SK-N-SH (cell line): ENCODE results near the gene SLC1A1. TPM values are rescaled to one million over a fixed set of nuclear protein-coding genes. Genes with fewer than 3 reads are reported as not detected.

Experiments used
- CTCF ChIA-PET: fragments of 300-600, 350-600 bp; formaldehyde crosslinking; extraction: SDS; loops from one replicate; lab custom pipeline; 2021; lab: Yijun Ruan, JAX
- POLR2A ChIA-PET: fragments of 350-600 bp; sonication (Branson Sonifier 250); formaldehyde crosslinking; extraction: SDS; loops from one replicate; lab custom pipeline; 2020; ENCODE audit warnings: antibody characterized with exemption, inconsistent platforms; lab: Yijun Ruan, JAX
- DNase-seq: peaks from one replicate; pipeline ENCODE4 v3.0.0; 2012
- H2AFZ ChIP-seq: fragments of 200-600 bp; sonication (generic); 2 replicates; pipeline ENCODE4 v1.8.1; 2016; ENCODE audit warnings: antibody characterized with exemption, mild to moderate bottlenecking, low read depth
- H3F3A ChIP-seq: fragments of 200-600 bp; sonication (generic); replicated peaks from 2 replicates; pipeline ENCODE3; 2016; ENCODE audit warnings: antibody characterized with exemption, mild to moderate bottlenecking; ENCODE audit not compliant: insufficient read depth
- H3K27ac ChIP-seq, 2 experiments: fragments of 200-500 bp in 1 of 2; fragments of 200-600 bp in 1 of 2; sonication (Bioruptor generic) in 1 of 2; sonication (generic), shearing (Covaris generic) in 1 of 2; 2 replicates each; pipeline versions ENCODE4 v1.5.1 to v1.6.1; 2014 to 2016; ENCODE audit warnings: low read depth in 2 of 2, inconsistent platforms in 1 of 2, low read length in 1 of 2, mild to moderate bottlenecking in 1 of 2, mixed read lengths in 1 of 2
- H3K27me3 ChIP-seq: fragments of 200-600 bp; sonication (generic), shearing (Covaris generic); 2 replicates; pipeline ENCODE4 v1.6.1; 2016; ENCODE audit warnings: mixed run types; ENCODE audit not compliant: insufficient read depth
- H3K36me3 ChIP-seq, 2 experiments: fragments of 200-500 bp in 1 of 2; fragments of 200-600 bp in 1 of 2; sonication (Bioruptor generic) in 1 of 2; sonication (generic) in 1 of 2; replicated peaks in 1 of 2; 2 replicates each; pipeline versions ENCODE3 to v1.5.1; 2014 to 2016; ENCODE audit warnings: low read length in 1 of 2, mild to moderate bottlenecking in 1 of 2; ENCODE audit not compliant: insufficient read depth in 2 of 2, control insufficient read depth in 1 of 2
- H3K4me1 ChIP-seq, 2 experiments: fragments of 200-500 bp in 1 of 2; fragments of 200-600 bp in 1 of 2; sonication (Bioruptor generic) in 1 of 2; sonication (generic), shearing (Covaris generic) in 1 of 2; 2 replicates each; pipeline versions ENCODE4 v1.5.1 to v1.6.1; 2014 to 2016; ENCODE audit warnings: low read depth in 1 of 2, low read length in 1 of 2, mixed run types in 1 of 2; ENCODE audit not compliant: insufficient read depth in 2 of 2, control insufficient read depth in 1 of 2
- H3K4me2 ChIP-seq: fragments of 200-600 bp; sonication (generic), shearing (Covaris generic); 2 replicates; pipeline ENCODE4 v1.6.1; 2017; ENCODE audit warnings: mixed run types
- H3K4me3 ChIP-seq, 2 experiments: fragments of 200-500 bp in 1 of 2; fragments of 200-600 bp in 1 of 2; sonication (Bioruptor generic) in 1 of 2; sonication (generic), shearing (Covaris generic) in 1 of 2; 2 replicates each; pipeline versions ENCODE4 v1.5.1 to v1.8.1; 2014 to 2016; ENCODE audit warnings: low read depth in 2 of 2, inconsistent platforms in 1 of 2, low read length in 1 of 2, mild to moderate bottlenecking in 1 of 2, mixed read lengths in 1 of 2, moderate library complexity in 1 of 2
- H3K79me2 ChIP-seq: fragments of 200-600 bp; sonication (generic); 2 replicates; pipeline ENCODE4 v1.8.1; 2017; ENCODE audit warnings: mild to moderate bottlenecking; ENCODE audit not compliant: insufficient read depth
- H3K9ac ChIP-seq: fragments of 200-600 bp; sonication (generic); 2 replicates; pipeline ENCODE4 v1.6.1; 2017; ENCODE audit warnings: mixed run types
- H3K9me2 ChIP-seq: fragments of 200-600 bp; sonication (generic); 2 replicates; pipeline ENCODE4 v1.6.1; 2017; ENCODE audit warnings: mixed run types
- H3K9me3 ChIP-seq: fragments of 200-600 bp; sonication (generic); 2 replicates; pipeline ENCODE4 v1.6.1; 2017; ENCODE audit warnings: mixed run types, mild to moderate bottlenecking, moderate library complexity
- H4K20me1 ChIP-seq: fragments of 200-600 bp; sonication (generic); 2 replicates; pipeline ENCODE4 v1.6.1; 2017; ENCODE audit warnings: mild to moderate bottlenecking, mixed run types; ENCODE audit not compliant: insufficient read depth
- CHD2 ChIP-seq: fragments of 150-350 bp; IDR thresholded peaks from 2 replicates; pipeline ENCODE4 v1.6.1; 2018; ENCODE audit warnings: low read length; ENCODE audit not compliant: partially characterized antibody
- FOSL2 ChIP-seq: IDR thresholded peaks from 2 replicates; pipeline ENCODE4 v1.4.0; 2012; ENCODE audit warnings: low read depth, mild to moderate bottlenecking, moderate library complexity, borderline replicate concordance
- GATA2 ChIP-seq: sonication (generic); formaldehyde crosslinking; IDR thresholded peaks from 2 replicates; pipeline ENCODE4 v1.5.0; 2020; ENCODE audit warnings: mild to moderate bottlenecking, missing genetic modification reagents
- NFIC ChIP-seq: IDR thresholded peaks from 2 replicates; pipeline ENCODE4 v1.4.0; 2012; ENCODE audit warnings: borderline replicate concordance
- NRF1 ChIP-seq: IDR thresholded peaks from 2 replicates; pipeline ENCODE4 v1.6.1; 2012; ENCODE audit warnings: low read depth, mild to moderate bottlenecking, low read length
- RFX5 ChIP-seq: IDR thresholded peaks from 2 replicates; pipeline ENCODE4 v1.6.1; 2012; ENCODE audit warnings: mild to moderate bottlenecking, improper control_type of control experiment, low read length
- SIN3A ChIP-seq: IDR thresholded peaks from 2 replicates; pipeline ENCODE4 v1.6.1; 2012; ENCODE audit warnings: low read depth, mild to moderate bottlenecking, low read length, moderate library complexity, borderline replicate concordance
- TAF1 ChIP-seq: IDR thresholded peaks from 2 replicates; pipeline ENCODE4 v1.6.1; 2012; ENCODE audit warnings: low read depth, mild to moderate bottlenecking, low read length, moderate library complexity, borderline replicate concordance
- TCF12 ChIP-seq: IDR thresholded peaks from 2 replicates; pipeline ENCODE4 v1.4.0; 2012
- WGBS: methylation state at CpG from one replicate; pipeline ENCODE4 v1.1.6; 2017; ENCODE audit warnings: low lambda C conversion rate; 5-methylcytosine and 5-hydroxymethylcytosine counted together
- polyA plus RNA-seq, 3 experiments: library from polyadenylated mRNA; depleted of rRNA; stranded (reverse); fragments of >200 nt; gene quantifications; 2 replicates each; pipeline ENCODE4 v1.2.3, GENCODE V29; 2012
- TF ChIP-seq, protein P1 (sequence below): IDR thresholded peaks from 2 replicates; pipeline ENCODE4 v1.6.1; 2012; ENCODE audit warnings: mild to moderate bottlenecking, low read depth, low read length, moderate library complexity
- TF ChIP-seq, protein P2 (sequence below): IDR thresholded peaks from 2 replicates; pipeline ENCODE4 v1.4.0; 2012; ENCODE audit warnings: low read depth, borderline replicate concordance
- TF ChIP-seq, protein P3 (sequence below): IDR thresholded peaks from 2 replicates; pipeline ENCODE4 v1.4.0; 2012; ENCODE audit warnings: low read depth, borderline replicate concordance
- TF ChIP-seq, protein P4 (sequence below): fragments of 150-350 bp; IDR thresholded peaks from 2 replicates; pipeline ENCODE4 v1.6.1; 2016; ENCODE audit warnings: mild to moderate bottlenecking, low read depth, low read length
- TF ChIP-seq, protein P5 (sequence below): IDR thresholded peaks from 2 replicates; pipeline ENCODE4; 2012

The SLC1A1 gene
- polyA plus RNA-seq, 1 of the 3 experiments (the other 2 are of a cell fraction): 0.23 TPM

DNA sequence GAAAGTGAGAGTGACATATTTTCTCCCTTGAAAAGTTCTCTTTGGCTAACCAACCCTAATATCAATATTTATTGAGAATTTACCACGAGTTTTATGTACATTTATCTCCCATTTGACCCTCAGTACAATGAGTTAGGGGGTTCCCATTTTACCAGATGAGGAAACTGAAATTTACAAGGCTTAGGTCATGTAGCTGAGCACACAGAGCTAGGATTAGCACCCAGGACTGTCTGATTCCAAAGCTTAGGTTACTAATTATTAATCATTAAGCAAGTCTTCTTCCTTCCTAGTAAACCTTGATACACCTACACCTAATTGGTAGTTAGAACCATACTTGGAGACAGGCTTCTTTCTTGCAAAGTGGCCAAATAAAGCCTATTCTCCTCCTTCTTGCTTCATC lies 12.2 kb downstream of the SLC1A1 start:
- Histone ChIP-seq H3K9me3 (no peaks in the 10 kb centered on the region), H3K27ac (no peak overlapping the region), H4K20me1 (no peaks in the 10 kb centered on the region)
- TF ChIP-seq FOSL2 (no peak), TAF1 (no peak), RFX5 (no peak)
- TF ChIP-seq, all 33 proteins: peak for 0
- CTCF ChIA-PET: interaction anchor here (0.7 kb wide), 1 partner anchor 259 kb away, joined by 3 read pairs; no protein-coding TSS in a partner anchor
- Histone ChIP-seq H3K36me3 (no peaks in the 10 kb centered on the region), H3K79me2 (no peaks in the 10 kb centered on the region), H2AFZ (no peak overlapping the region), H3K4me2 (no peak overlapping the region), H3F3A (no peaks in the 10 kb centered on the region), H3K9ac (no peak overlapping the region), H3K4me3 (no peak overlapping the region), H3K4me1 (no peaks in the 10 kb centered on the region), H3K9me2 (no peaks in the 10 kb centered on the region), H3K27me3 (no peaks in the 10 kb centered on the region)
- WGBS: 8% methylated on average over 1 of the region's 1 CpG
- no peak for DNase-seq
- POLR2A ChIA-PET: interaction anchor here (1.0 kb wide), 1 partner anchor 11 kb away, joined by 3 read pairs; no protein-coding TSS in a partner anchor

DNA sequence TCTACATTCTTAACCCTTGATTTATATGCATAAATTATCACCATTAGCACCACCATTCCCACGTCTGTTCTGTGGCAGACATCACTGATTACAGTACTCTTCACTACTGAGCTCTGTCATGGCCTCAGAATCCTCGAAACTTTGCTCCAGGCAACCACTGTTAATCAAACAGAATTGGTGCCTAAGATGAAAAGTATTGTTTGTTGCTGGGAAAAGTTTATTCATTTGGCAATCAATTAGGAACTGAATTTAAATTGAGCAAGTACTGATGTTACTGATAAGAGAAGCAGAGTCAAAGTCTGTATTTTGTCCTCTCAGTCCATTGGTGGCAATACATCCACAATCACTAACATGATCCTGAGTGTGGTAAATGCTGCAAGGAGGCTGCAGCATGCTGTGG lies 12.8 kb downstream of the SLC1A1 start:
- Histone ChIP-seq H3K79me2 (no peaks in the 10 kb centered on the region), H4K20me1 (no peaks in the 10 kb centered on the region), H3K9me2 (no peaks in the 10 kb centered on the region), H3K36me3 (no peaks in the 10 kb centered on the region), H3K4me2 (no peak overlapping the region), H3K9me3 (no peaks in the 10 kb centered on the region), H3K4me3 (no peak overlapping the region), H3F3A (peaks cover 5% of the 10 kb centered on the region), H3K27ac (no peak overlapping the region), H3K9ac (no peak overlapping the region), H2AFZ (no peak overlapping the region), H3K4me1 (no peaks in the 10 kb centered on the region; a peak in 1 of 4 replicates), H3K27me3 (no peaks in the 10 kb centered on the region)
- DNase-seq: no peak
- ChIA-PET POLR2A (interaction anchor here (1.0 kb wide), 1 partner anchor 12 kb away, joined by 3 read pairs; no protein-coding TSS in a partner anchor), CTCF (no interaction called here)
- WGBS: 14% methylated on average over 2 of the region's 2 CpGs
- TF ChIP-seq, protein P1, sequence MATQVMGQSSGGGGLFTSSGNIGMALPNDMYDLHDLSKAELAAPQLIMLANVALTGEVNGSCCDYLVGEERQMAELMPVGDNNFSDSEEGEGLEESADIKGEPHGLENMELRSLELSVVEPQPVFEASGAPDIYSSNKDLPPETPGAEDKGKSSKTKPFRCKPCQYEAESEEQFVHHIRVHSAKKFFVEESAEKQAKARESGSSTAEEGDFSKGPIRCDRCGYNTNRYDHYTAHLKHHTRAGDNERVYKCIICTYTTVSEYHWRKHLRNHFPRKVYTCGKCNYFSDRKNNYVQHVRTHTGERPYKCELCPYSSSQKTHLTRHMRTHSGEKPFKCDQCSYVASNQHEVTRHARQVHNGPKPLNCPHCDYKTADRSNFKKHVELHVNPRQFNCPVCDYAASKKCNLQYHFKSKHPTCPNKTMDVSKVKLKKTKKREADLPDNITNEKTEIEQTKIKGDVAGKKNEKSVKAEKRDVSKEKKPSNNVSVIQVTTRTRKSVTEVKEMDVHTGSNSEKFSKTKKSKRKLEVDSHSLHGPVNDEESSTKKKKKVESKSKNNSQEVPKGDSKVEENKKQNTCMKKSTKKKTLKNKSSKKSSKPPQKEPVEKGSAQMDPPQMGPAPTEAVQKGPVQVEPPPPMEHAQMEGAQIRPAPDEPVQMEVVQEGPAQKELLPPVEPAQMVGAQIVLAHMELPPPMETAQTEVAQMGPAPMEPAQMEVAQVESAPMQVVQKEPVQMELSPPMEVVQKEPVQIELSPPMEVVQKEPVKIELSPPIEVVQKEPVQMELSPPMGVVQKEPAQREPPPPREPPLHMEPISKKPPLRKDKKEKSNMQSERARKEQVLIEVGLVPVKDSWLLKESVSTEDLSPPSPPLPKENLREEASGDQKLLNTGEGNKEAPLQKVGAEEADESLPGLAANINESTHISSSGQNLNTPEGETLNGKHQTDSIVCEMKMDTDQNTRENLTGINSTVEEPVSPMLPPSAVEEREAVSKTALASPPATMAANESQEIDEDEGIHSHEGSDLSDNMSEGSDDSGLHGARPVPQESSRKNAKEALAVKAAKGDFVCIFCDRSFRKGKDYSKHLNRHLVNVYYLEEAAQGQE: no peak
- no peak for TF ChIP-seq CHD2
- TF ChIP-seq, protein P2, sequence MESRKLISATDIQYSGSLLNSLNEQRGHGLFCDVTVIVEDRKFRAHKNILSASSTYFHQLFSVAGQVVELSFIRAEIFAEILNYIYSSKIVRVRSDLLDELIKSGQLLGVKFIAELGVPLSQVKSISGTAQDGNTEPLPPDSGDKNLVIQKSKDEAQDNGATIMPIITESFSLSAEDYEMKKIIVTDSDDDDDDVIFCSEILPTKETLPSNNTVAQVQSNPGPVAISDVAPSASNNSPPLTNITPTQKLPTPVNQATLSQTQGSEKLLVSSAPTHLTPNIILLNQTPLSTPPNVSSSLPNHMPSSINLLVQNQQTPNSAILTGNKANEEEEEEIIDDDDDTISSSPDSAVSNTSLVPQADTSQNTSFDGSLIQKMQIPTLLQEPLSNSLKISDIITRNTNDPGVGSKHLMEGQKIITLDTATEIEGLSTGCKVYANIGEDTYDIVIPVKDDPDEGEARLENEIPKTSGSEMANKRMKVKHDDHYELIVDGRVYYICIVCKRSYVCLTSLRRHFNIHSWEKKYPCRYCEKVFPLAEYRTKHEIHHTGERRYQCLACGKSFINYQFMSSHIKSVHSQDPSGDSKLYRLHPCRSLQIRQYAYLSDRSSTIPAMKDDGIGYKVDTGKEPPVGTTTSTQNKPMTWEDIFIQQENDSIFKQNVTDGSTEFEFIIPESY: no peak
- no peak for TF ChIP-seq GATA2
- TF ChIP-seq, protein P3, sequence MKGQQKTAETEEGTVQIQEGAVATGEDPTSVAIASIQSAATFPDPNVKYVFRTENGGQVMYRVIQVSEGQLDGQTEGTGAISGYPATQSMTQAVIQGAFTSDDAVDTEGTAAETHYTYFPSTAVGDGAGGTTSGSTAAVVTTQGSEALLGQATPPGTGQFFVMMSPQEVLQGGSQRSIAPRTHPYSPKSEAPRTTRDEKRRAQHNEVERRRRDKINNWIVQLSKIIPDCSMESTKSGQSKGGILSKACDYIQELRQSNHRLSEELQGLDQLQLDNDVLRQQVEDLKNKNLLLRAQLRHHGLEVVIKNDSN: no peak
- no peak for TF ChIP-seq NFIC
- TF ChIP-seq SIN3A: no peak
- no peak for TF ChIP-seq TCF12
- TF ChIP-seq, protein P4, sequence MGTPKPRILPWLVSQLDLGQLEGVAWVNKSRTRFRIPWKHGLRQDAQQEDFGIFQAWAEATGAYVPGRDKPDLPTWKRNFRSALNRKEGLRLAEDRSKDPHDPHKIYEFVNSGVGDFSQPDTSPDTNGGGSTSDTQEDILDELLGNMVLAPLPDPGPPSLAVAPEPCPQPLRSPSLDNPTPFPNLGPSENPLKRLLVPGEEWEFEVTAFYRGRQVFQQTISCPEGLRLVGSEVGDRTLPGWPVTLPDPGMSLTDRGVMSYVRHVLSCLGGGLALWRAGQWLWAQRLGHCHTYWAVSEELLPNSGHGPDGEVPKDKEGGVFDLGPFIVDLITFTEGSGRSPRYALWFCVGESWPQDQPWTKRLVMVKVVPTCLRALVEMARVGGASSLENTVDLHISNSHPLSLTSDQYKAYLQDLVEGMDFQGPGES: no peak
- TF ChIP-seq, protein P5, sequence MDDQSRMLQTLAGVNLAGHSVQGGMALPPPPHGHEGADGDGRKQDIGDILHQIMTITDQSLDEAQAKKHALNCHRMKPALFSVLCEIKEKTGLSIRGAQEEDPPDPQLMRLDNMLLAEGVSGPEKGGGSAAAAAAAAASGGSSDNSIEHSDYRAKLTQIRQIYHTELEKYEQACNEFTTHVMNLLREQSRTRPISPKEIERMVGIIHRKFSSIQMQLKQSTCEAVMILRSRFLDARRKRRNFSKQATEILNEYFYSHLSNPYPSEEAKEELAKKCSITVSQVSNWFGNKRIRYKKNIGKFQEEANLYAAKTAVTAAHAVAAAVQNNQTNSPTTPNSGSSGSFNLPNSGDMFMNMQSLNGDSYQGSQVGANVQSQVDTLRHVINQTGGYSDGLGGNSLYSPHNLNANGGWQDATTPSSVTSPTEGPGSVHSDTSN: no peak
- no peak for TF ChIP-seq NRF1
